ENCODE data around the gene TEX261. TPM values are rescaled to one million over a fixed set of nuclear protein-coding genes. Genes with fewer than 3 reads are reported as not detected.
A peak's percentile ranks its signal among the peaks of the same experiment; 100 is the strongest.
"Not testable (repeated sequence)": the region's sequence is repeated elsewhere in the genome, so short reads cannot be mapped to it uniquely, and the experiment has no call there.

TEX261 gene
- total RNA-seq, 1 experiment from 2014 or later = 54.2 TPM

DNA sequence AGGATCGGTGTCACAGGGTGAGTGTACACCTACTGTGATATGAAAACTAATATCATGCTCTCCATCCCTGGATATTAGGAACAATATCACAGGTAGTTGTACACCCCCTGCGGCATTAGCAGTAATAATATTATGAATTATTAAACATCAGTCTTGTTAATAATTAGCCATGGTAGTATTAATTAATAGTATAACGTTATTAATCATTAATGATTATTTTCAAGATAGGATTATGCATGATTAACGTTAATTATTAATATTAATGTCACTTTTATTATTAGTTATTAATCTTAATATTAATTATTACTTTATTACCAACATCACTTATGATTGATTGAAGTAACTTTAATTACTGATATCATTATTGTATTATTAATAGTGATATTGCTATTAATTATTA, 47.6 kb upstream of the TEX261 start:
- no peak for ATAC-seq
- no TSS peak for BruUV-seq (replicated peaks)

DNA sequence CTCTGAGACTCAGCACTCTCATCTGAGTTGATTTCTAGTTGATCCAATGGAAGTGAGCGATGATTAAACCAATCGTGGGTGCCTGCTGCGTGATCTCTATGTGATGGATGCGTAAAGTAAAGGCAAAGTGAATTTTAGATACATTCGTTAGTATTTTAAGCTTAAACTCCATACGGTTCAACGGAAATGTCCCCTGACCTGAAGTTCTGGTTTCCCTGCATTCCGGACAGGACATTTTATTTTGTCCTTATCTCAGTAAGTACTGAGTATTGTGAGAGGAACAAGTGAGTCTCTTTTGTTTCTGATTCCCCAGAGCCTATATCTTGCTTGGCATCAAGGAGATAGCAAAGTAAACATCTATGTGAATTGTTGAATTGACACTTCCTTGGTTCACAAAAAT, 41.6 kb upstream of the TEX261 start:
- ATAC-seq; H3K4me1 ChIP-seq (ENCODE audit: insufficient read depth, low read length); H4K20me1 ChIP-seq (ENCODE audit: low read length); POLR2A ChIA-PET (ENCODE audit: unreplicated experiment); intact Hi-C loops (cut with micrococcal nuclease); H3F3A ChIP-seq (ENCODE audit: low read length, unreplicated experiment); H3K27ac ChIP-seq (ENCODE audit: low read length); BruUV-seq (replicated peaks); DNase-seq; H3K9me2 ChIP-seq (replicated peaks; ENCODE audit: low read length); H3K79me2 ChIP-seq (ENCODE audit: low read length); H3K4me3 ChIP-seq (ENCODE audit: low read length); CTCF ChIA-PET; H3K4me2 ChIP-seq (ENCODE audit: low read length); H3K9me3 ChIP-seq (ENCODE audit: low read length); H3K36me3 ChIP-seq (ENCODE audit: low read depth, low read length); H3K27me3 ChIP-seq (ENCODE audit: low read length); H3K9ac ChIP-seq (ENCODE audit: low read length); H2AFZ ChIP-seq (ENCODE audit: low read length): not testable (repeated sequence)

More for the DNA sequence above, 47.6 kb upstream of the TEX261 start:
- TF ChIP-seq EZH2phosphoT487 (IDR thresholded peaks at IDR 0.05; ENCODE audit: borderline replicate concordance, low read length) (no peak), EZH2 (IDR thresholded peaks at IDR 0.05; ENCODE audit: low read length, unreplicated experiment) (no peak)
- Histone ChIP-seq H2AFZ (ENCODE audit: low read length) (no peak overlapping the region), H4K20me1 (ENCODE audit: low read length) (no peaks in the 10 kb centered on the region), H3K27me3 (ENCODE audit: low read length) (no peaks in the 10 kb centered on the region), H3K9ac (ENCODE audit: low read length) (no peak overlapping the region), H3K27ac (ENCODE audit: low read length) (no peak overlapping the region), H3K4me3 (ENCODE audit: low read length) (no peak overlapping the region), H3K4me1 (ENCODE audit: insufficient read depth, low read length) (peaks cover 1% of the 10 kb centered on the region), H3K36me3 (ENCODE audit: low read depth, low read length) (no peaks in the 10 kb centered on the region), H3K9me3 (ENCODE audit: low read length) (no peaks in the 10 kb centered on the region), H3F3A (ENCODE audit: low read length, unreplicated experiment) (no peaks in the 10 kb centered on the region), H3K4me2 (ENCODE audit: low read length) (no peak overlapping the region), H3K9me2 (replicated peaks; ENCODE audit: low read length) (no peaks in the 10 kb centered on the region), H3K79me2 (ENCODE audit: low read length) (no peaks in the 10 kb centered on the region)
- intact Hi-C loops (cut with micrococcal nuclease) = no loop called here
- CTCF ChIA-PET = no interaction called here
- no peak for DNase-seq
- POLR2A ChIA-PET (ENCODE audit: unreplicated experiment) = no interaction called here

DNA sequence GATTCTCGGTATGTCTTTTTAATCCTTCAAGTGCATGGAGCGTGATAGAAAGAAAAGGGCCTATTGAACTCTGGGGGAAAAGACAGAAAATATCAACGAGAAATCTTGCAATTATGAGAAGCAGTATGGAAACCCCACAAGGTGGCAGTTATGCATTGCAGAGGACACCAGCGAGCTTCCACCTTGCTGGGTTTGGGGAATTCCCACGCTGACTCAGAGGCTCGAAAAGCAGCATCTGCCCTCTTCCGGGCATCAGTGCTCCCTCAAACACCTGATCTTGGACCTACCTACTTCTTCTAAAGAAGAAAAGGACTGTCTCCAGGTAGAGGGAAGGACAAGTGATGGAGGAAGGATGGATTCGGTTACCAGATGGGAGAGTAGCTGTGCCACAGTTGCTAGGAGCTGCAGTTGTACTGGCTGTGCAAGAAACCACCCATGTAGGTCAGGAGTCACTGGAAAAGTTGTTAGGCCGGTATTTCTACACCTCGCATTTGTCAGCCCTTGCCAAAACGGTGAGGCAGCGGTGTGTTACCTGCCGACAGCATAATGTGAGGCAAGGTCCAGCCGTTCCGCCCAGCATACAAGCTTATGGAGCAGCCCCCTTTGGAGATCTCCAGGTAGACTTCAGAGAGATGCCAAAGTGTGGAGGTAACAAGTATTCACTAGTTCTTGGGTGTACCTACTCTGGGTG, 29.0 kb upstream of the TEX261 start:
- Histone ChIP-seq H3K27ac (ENCODE audit: low read length) (peak overlapping the region; percentile 66), H3K4me2 (ENCODE audit: low read length) (peak overlapping the region; percentile 82)

DNA sequence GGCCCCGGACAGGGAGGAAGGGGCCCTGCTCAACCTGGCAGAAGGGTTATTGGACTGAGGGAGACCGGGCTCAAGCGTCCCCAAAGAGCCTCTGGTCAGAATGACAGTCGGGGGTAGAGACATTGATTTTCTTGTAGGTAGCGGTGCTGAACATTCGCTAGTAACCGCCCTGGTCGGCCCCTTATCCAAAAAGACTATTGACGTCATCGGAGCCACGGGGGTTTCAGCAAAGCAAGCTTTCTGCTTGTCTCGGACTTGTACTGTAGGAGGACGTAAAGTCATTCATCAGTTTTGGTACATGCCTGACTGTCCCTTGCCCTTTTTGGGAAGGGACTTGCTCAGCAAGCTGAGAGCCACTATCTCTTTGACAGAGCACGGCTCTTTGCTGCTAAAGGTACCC, 26.7 kb upstream of the TEX261 start:
- H3K4me1 ChIP-seq (ENCODE audit: insufficient read depth, low read length) = peaks cover 13% of the 10 kb centered on the region
- H3K4me3 ChIP-seq (ENCODE audit: low read length); BruUV-seq (replicated peaks); H3K36me3 ChIP-seq (ENCODE audit: low read depth, low read length); H2AFZ ChIP-seq (ENCODE audit: low read length); DNase-seq; H3K27ac ChIP-seq (ENCODE audit: low read length); H3K9ac ChIP-seq (ENCODE audit: low read length); H3K79me2 ChIP-seq (ENCODE audit: low read length); CTCF ChIA-PET; H3K9me2 ChIP-seq (replicated peaks; ENCODE audit: low read length); H3F3A ChIP-seq (ENCODE audit: low read length, unreplicated experiment); intact Hi-C loops (cut with micrococcal nuclease); POLR2A ChIA-PET (ENCODE audit: unreplicated experiment); H3K4me2 ChIP-seq (ENCODE audit: low read length); H4K20me1 ChIP-seq (ENCODE audit: low read length); ATAC-seq; H3K27me3 ChIP-seq (ENCODE audit: low read length); H3K9me3 ChIP-seq (ENCODE audit: low read length): not testable (repeated sequence)

More for the DNA sequence above, 29.0 kb upstream of the TEX261 start:
- H3K79me2 ChIP-seq (ENCODE audit: low read length); H3K27me3 ChIP-seq (ENCODE audit: low read length); H4K20me1 ChIP-seq (ENCODE audit: low read length); H3K9me2 ChIP-seq (replicated peaks; ENCODE audit: low read length); H3K9me3 ChIP-seq (ENCODE audit: low read length); H3K36me3 ChIP-seq (ENCODE audit: low read depth, low read length); H3F3A ChIP-seq (ENCODE audit: low read length, unreplicated experiment); ATAC-seq; BruUV-seq (replicated peaks); intact Hi-C loops (cut with micrococcal nuclease): not testable (repeated sequence)
- Histone ChIP-seq H3K4me1 (ENCODE audit: insufficient read depth, low read length) (peaks cover 13% of the 10 kb centered on the region), H2AFZ (ENCODE audit: low read length) (peak overlapping the region; percentile 71), H3K4me3 (ENCODE audit: low read length) (peak overlapping the region; percentile 64), H3K9ac (ENCODE audit: low read length) (0 out of 2 replicates have a peak overlapping the region, but pooled peaks have one; percentile 21)
- CTCF ChIA-PET = interaction anchor here (1.0 kb wide), 1 partner anchor 47 kb away, joined by 3 read pairs; no protein-coding TSS in a partner anchor
- DNase-seq = peak; percentile 85
- POLR2A ChIA-PET (ENCODE audit: unreplicated experiment) = interaction anchor here (0.6 kb wide), 1 partner anchor 418 kb away, joined by 3 read pairs; no protein-coding TSS in a partner anchor
- TF ChIP-seq, protein P1, sequence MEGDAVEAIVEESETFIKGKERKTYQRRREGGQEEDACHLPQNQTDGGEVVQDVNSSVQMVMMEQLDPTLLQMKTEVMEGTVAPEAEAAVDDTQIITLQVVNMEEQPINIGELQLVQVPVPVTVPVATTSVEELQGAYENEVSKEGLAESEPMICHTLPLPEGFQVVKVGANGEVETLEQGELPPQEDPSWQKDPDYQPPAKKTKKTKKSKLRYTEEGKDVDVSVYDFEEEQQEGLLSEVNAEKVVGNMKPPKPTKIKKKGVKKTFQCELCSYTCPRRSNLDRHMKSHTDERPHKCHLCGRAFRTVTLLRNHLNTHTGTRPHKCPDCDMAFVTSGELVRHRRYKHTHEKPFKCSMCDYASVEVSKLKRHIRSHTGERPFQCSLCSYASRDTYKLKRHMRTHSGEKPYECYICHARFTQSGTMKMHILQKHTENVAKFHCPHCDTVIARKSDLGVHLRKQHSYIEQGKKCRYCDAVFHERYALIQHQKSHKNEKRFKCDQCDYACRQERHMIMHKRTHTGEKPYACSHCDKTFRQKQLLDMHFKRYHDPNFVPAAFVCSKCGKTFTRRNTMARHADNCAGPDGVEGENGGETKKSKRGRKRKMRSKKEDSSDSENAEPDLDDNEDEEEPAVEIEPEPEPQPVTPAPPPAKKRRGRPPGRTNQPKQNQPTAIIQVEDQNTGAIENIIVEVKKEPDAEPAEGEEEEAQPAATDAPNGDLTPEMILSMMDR (conservative IDR thresholded peaks at IDR 0.05; ENCODE audit: low read depth, low read length) = peak; percentile 59

DNA sequence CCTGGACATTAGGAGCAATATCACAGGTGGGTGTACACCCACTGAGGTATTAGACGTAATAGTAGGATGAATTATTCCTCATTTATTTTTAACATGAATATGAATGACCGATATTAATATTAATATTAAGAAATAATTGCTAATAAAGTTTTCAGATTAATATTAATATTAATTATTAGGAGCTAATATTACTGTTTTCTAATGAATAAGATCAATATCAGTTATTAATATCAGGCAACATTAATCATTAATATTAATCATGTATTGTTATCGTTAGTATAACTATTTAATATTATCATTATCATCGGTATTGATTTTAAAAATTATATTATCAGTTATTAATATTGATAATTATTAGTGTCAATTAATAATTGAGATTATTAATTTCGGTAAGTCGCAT, 25.3 kb upstream of the TEX261 start:
- CTCF ChIA-PET = interaction anchor here (0.6 kb wide), 1 partner anchor 81 kb away, joined by 3 read pairs; no protein-coding TSS in a partner anchor
- BruUV-seq (replicated peaks); intact Hi-C loops (cut with micrococcal nuclease): not testable (repeated sequence)

More for the DNA sequence above, 25.3 kb upstream of the TEX261 start:
- H4K20me1 ChIP-seq (ENCODE audit: low read length); H2AFZ ChIP-seq (ENCODE audit: low read length); H3K27ac ChIP-seq (ENCODE audit: low read length); H3K4me1 ChIP-seq (ENCODE audit: insufficient read depth, low read length); H3K4me2 ChIP-seq (ENCODE audit: low read length); H3K79me2 ChIP-seq (ENCODE audit: low read length); H3F3A ChIP-seq (ENCODE audit: low read length, unreplicated experiment); POLR2A ChIA-PET (ENCODE audit: unreplicated experiment); H3K9me3 ChIP-seq (ENCODE audit: low read length); H3K36me3 ChIP-seq (ENCODE audit: low read depth, low read length); DNase-seq; H3K9ac ChIP-seq (ENCODE audit: low read length); ATAC-seq; H3K4me3 ChIP-seq (ENCODE audit: low read length); H3K9me2 ChIP-seq (replicated peaks; ENCODE audit: low read length); H3K27me3 ChIP-seq (ENCODE audit: low read length): not testable (repeated sequence)
